Right lobe of liver (tissue), 6 donors: ENCODE results near the gene TNIP2. TPM values are rescaled to one million over a fixed set of nuclear protein-coding genes. Genes with fewer than 3 reads are reported as not detected.
A peak's percentile ranks its signal among the peaks of the same experiment; 100 is the strongest.

Experiments
- ATAC-seq, 4 donors: fragments of 200-7000 bp; cut with Tn5 transposase; one replicate each; pipeline ENCODE4 v1.9.1; 2020; ENCODE audit warnings: mild to moderate bottlenecking in 4 of 4, moderate library complexity in 4 of 4
- DNase-seq, 3 donors: peaks; one replicate each; pipeline ENCODE4 v3.0.0-alpha.2; 2020
- H3K27ac ChIP-seq, 3 donors: fragments of 200-600 bp; one replicate each; pipeline ENCODE4 v1.8.0; 2022
- H3K27me3 ChIP-seq, 2 donors: fragments of 200-600 bp; one replicate each; pipeline ENCODE4 v1.8.0; 2022
- H3K36me3 ChIP-seq, 4 donors: fragments of 200-600 bp; sonication (generic) in 1 of 4; one replicate each; pipeline versions ENCODE4 v1.5.1 to v1.8.0; 2017 to 2022; ENCODE audit warnings: control low read depth in 1 of 4
- H3K4me1 ChIP-seq, 4 donors: fragments of 200-600 bp; sonication (generic) in 1 of 4; one replicate each; pipeline versions ENCODE4 v1.5.1 to v1.8.0; 2017 to 2022; ENCODE audit warnings: control low read depth in 1 of 4
- H3K4me3 ChIP-seq, 3 donors: fragments of 200-600 bp; one replicate each; pipeline ENCODE4 v1.8.0; 2022
- H3K9me3 ChIP-seq, 4 donors: fragments of 200-600 bp; sonication (generic) in 1 of 4; one replicate each; pipeline versions ENCODE4 v1.5.1 to v1.8.0; 2017 to 2022; ENCODE audit warnings: control low read depth in 1 of 4
- CTCF ChIP-seq, 4 donors: fragments of 200-600 bp in 3 of 4; fragments of 450-650 bp in 1 of 4; IDR thresholded peaks; one replicate each; pipeline versions ENCODE4 v1.5.1 to v1.8.0; 2016 to 2022; ENCODE audit warnings: antibody characterized with exemption in 4 of 4, mild to moderate bottlenecking in 2 of 4
- POLR2A ChIP-seq: fragments of 450-650 bp; IDR thresholded peaks from one replicate; pipeline ENCODE4 v1.6.1; 2017; ENCODE audit warnings: antibody characterized with exemption, mild to moderate bottlenecking
- WGBS: methylation state at CpG from one replicate; pipeline ENCODE4 v1.1.6; 2018; ENCODE audit warnings: low coverage, low lambda C conversion rate; ENCODE audit not compliant: insufficient coverage; ENCODE audit errors: missing lambda C conversion rate; 5-methylcytosine and 5-hydroxymethylcytosine counted together
- intact Hi-C, 2 donors: fragments of 100-400 bp; cut with DNase I; formaldehyde crosslinking; loops; one replicate each; pipeline versions ENCODE4 v1.11.2 to v1.14.1; 2022
- total RNA-seq, 6 experiments: library from RNA; depleted of rRNA in 2 of 6; stranded (reverse); fragments of >200 nt in 2 of 6; fragmentation: NEBNext Ultra II Directional in 3 of 6; extraction: Animal tissue kit (Norgen Biotek cat#: 25700) in 3 of 6; gene quantifications; one replicate each; pipeline versions ENCODE4 v1.1.0 to v1.2.4, GENCODE V29; 2016 to 2023
- donor health status: DM: no; HTN: yes; CAD: no.
- donor health status: DM: no; HTN: no; CAD: no.
- donor health status: DM: no; HTN: no; CAD: no.
- donor health status: DM: no; HTN: yes; CAD: no.
- donor health status: DM: no; HTN: yes; CAD: no.

TNIP2 gene
- total RNA-seq, 6 experiments from 2014 or later, result 9.7 to 40.6 (median 18.8) TPM

DNA sequence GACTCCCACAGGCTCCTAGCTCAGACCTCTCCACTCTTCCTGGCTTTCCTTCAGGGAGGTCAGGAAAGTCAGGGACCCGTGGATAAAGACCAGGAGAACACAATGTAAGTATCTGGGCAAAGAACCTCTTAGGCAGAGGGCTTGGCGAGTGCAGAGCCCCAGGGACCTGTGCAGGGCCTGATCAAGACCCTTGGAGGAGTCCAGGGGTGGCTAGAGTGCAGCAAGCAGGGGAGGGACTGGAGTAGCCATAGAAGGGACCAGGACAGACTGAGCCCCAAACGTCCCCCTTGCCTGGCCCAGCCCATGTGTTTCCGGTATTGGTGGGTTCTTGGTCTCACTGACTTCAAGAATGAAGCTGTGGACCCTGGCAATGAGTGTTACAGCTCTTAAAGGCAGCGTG, 5.9 kb upstream of the TNIP2 start:
- Histone ChIP-seq H3K4me3 (no peak overlapping the region), H3K4me1 (peaks cover 0 to 17% (median 0%) of the 10 kb centered on the region in 4 donors), H3K27ac (peak overlapping the region in 2 of 3 donors; percentile 55 to 73), H3K9me3 (no peaks in the 10 kb centered on the region), H3K36me3 (no peaks in the 10 kb centered on the region), H3K27me3 (no peaks in the 10 kb centered on the region)
- TF ChIP-seq POLR2A (no peak), CTCF (IDR thresholded peaks at IDR 0.05) (no peak)
- DNase-seq (no peak), ATAC-seq (no peak)
- intact Hi-C loops, result loop anchor here in 1 of 2 donors (10.0 kb wide), 2 partner anchors 173 to 273 kb away; no protein-coding TSS in a partner anchor
- WGBS, result no CpG with 5 or more reads among the region's 5 CpGs

GRCh38 chr4:2761035-2761923, 5.1 kb upstream of the TNIP2 start:
- Histone ChIP-seq H3K27me3 (no peaks in the 10 kb centered on the region), H3K27ac (peak overlapping the region in 2 of 3 donors; percentile 55 to 73), H3K4me3 (no peak overlapping the region), H3K9me3 (no peaks in the 10 kb centered on the region), H3K36me3 (no peaks in the 10 kb centered on the region), H3K4me1 (peaks cover 0 to 20% (median 0%) of the 10 kb centered on the region in 4 donors)
- whole genome bisulfite sequencing, result 53% methylated on average over 3 of the region's 14 CpGs
- ATAC-seq (peak; percentile 52 to 71 (median 62)), DNase-seq (peak; percentile 61 to 76 (median 69))
- TF ChIP-seq CTCF (IDR thresholded peaks at IDR 0.05), result peak in 1 of 4 donors; percentile 17
- no peak for TF ChIP-seq POLR2A
- intact Hi-C loops, result loop anchor here in 1 of 2 donors (10.0 kb wide), 2 partner anchors 174 to 274 kb away; no protein-coding TSS in a partner anchor

GRCh38 chr4:2757426-2757825, 1.3 kb upstream of the TNIP2 start:
- Histone ChIP-seq H3K9me3 (no peaks in the 10 kb centered on the region), H3K36me3 (no peaks in the 10 kb centered on the region), H3K4me1 (peaks cover 0 to 17% (median 0%) of the 10 kb centered on the region in 4 donors), H3K4me3 (no peak overlapping the region), H3K27me3 (no peaks in the 10 kb centered on the region), H3K27ac (no peak overlapping the region)
- TF ChIP-seq POLR2A (no peak), CTCF (IDR thresholded peaks at IDR 0.05) (no peak)
- intact Hi-C loops, result no loop called here
- DNase-seq (no peak), ATAC-seq (no peak)
- WGBS, result 86% methylated on average over 1 of the region's 3 CpGs

GRCh38 chr4:2756691-2757350, 685 bp upstream of the TNIP2 start:
- H3K4me3 ChIP-seq, result peak overlapping the region in 2 of 3 donors; percentile 9 to 31
- peak overlapping the region in 1 of 3 donors; percentile 31 for H3K27ac ChIP-seq
- intact Hi-C loops, result no loop called here

More at GRCh38 chr4:2756691-2757350, 685 bp upstream of the TNIP2 start:
- Histone ChIP-seq H3K36me3 (no peaks in the 10 kb centered on the region), H3K9me3 (no peaks in the 10 kb centered on the region), H3K4me1 (peaks cover 0 to 17% (median 0%) of the 10 kb centered on the region in 4 donors), H3K27me3 (no peaks in the 10 kb centered on the region)
- TF ChIP-seq CTCF (IDR thresholded peaks at IDR 0.05) (no peak), POLR2A (no peak)
- 74% methylated on average over 15 of the region's 25 CpGs for WGBS
- DNase-seq, result no peak
- no peak for ATAC-seq
